Measurements from ENCODE around the gene RALGDS. TPM values are rescaled to one million over a fixed set of nuclear protein-coding genes. Genes with fewer than 3 reads are reported as not detected.

RALGDS gene
- total RNA-seq, 4 donors from 2014 or later = 53.4 to 71.1 (median 55.3) TPM

DNA sequence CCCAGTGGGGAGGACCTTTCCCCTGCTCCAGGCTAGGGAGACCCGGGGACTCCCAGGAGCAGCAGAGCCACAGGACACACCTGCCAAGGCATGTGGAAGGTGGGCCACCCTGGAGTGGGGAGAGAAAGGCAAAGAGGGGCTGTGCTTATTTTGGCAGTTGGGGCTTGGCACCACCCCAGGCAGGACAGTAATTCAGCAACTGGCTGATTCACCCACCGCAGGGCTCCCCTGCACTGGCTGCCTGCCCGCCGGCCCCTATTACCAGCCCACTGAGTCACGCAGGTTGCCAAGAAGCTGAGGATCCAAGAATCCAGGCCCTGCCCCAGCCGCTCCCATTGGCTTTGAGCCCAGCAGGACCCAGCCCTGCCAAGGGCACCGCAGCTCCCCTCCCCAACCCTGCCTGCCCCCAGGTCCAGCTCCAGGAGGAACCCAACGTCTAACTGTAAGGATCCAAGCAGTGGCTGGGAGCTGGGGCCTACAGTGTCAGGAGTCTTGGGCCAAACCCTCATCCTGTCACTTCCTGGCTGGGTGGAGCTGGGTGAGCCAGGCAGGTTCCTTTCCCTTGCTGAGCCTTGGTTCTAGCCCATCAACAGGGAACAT is 14.2 kb upstream of the RALGDS start:
- DNase-seq = no peak
- H3K36me3 ChIP-seq = peaks cover 0 to 11% (median 0%) of the 10 kb centered on the region in 3 donors
- H3K27ac ChIP-seq = peak overlapping the region; percentile 95 to 97 (median 96)
- H3K27me3 ChIP-seq = no peaks in the 10 kb centered on the region
- intact Hi-C loops (cut with DNase I) = no loop called here
- H3K4me3 ChIP-seq = peak overlapping the region in 1 of 4 donors; percentile 16
- peaks cover 62 to 99% (median 70%) of the 10 kb centered on the region in 3 donors for H3K4me1 ChIP-seq
- TF ChIP-seq POLR2A (IDR thresholded peaks at IDR 0.05) = no peak
- TF ChIP-seq, protein P1, sequence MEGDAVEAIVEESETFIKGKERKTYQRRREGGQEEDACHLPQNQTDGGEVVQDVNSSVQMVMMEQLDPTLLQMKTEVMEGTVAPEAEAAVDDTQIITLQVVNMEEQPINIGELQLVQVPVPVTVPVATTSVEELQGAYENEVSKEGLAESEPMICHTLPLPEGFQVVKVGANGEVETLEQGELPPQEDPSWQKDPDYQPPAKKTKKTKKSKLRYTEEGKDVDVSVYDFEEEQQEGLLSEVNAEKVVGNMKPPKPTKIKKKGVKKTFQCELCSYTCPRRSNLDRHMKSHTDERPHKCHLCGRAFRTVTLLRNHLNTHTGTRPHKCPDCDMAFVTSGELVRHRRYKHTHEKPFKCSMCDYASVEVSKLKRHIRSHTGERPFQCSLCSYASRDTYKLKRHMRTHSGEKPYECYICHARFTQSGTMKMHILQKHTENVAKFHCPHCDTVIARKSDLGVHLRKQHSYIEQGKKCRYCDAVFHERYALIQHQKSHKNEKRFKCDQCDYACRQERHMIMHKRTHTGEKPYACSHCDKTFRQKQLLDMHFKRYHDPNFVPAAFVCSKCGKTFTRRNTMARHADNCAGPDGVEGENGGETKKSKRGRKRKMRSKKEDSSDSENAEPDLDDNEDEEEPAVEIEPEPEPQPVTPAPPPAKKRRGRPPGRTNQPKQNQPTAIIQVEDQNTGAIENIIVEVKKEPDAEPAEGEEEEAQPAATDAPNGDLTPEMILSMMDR (IDR thresholded peaks at IDR 0.05) = no peak
- 16% methylated on average over 4 of the region's 8 CpGs; no CpG with 5 or more reads in 1 of the 2 donors for WGBS, 2 donors
- H3K9me3 ChIP-seq = no peaks in the 10 kb centered on the region

DNA sequence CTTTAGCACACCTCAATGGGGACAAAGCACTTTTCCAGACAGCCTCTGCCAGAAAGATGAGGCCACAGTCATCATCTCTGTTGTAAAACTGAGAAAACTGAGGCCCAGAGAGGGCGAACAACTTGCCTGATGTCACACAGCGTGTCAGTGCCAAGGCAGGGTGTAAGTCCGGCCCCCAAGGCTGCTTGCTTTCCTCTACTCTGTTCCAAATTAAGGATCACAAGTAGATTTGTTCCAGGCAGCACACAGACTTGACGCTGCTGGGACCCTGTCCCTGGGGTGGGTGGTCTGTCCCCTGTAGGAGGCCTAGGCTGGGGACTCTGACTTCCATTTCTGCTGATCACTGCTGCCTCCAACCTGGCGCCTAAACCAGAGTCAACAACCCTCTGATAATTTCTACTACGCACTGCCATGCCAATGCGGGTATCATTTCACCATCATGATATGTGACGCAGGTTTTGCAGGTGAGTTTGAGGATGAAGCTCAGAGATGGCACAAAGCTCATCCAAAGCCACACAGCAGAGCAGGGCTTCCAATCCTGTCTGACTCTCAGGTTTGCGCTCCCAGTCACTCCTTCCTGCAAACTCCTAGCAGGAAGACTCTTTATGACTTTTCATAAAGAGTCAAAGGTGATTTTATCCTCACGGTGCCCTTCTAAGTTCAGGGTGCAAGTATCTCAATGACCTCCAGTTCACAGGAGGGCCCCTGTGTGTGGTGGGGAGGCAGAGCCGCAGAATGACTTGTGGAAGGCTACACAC is 13.5 kb upstream of the RALGDS start:
- no peaks in the 10 kb centered on the region for H3K9me3 ChIP-seq
- peak overlapping the region; percentile 95 to 97 (median 96) for H3K27ac ChIP-seq
- DNase-seq = no peak
- no peaks in the 10 kb centered on the region for H3K27me3 ChIP-seq
- peaks cover 68 to 96% (median 70%) of the 10 kb centered on the region in 3 donors for H3K4me1 ChIP-seq
- 53 to 92% methylated on average over 2 to 10 of the region's 11 CpGs for WGBS, 2 donors
- peak overlapping the region in 1 of 4 donors; percentile 16 for H3K4me3 ChIP-seq
- TF ChIP-seq POLR2A (IDR thresholded peaks at IDR 0.05) = no peak
- TF ChIP-seq, protein P1 (IDR thresholded peaks at IDR 0.05) = no peak
- intact Hi-C loops (cut with DNase I) = no loop called here
- H3K36me3 ChIP-seq = peaks cover 0 to 11% (median 0%) of the 10 kb centered on the region in 3 donors

DNA sequence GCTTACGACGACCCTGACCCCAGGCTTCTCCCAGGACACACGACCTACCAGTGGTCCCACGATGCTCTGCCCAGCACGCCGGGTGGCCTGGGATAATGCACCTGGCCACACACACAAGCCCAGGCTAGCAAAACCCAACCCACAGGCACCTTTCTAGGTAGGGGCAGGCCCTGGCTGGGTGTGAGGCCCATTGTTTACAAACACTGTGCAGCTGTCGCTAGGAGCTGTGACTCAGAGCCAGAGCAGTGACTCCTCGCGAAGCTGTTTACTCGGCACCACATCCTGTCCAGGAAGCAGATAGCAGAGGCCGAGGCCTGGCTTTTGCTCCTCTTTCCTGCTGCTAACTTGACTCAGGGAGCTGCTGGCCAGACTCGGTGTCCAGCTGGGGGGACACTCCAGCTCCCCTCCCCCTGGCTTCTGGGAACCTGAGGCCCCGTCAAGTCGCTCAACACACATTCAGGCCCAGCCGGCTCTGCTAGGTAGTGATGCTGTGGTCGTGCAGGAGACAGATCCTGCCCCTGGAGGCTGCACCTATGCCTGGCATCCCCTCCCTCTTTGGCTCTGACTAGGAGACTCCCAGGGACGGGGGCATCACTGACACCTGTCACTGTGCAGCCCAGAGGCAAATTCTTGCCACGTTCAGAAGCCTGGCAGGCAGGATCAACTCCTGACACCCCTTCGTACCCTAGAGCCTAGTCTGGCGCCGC is 12.8 kb upstream of the RALGDS start:
- no peaks in the 10 kb centered on the region for H3K27me3 ChIP-seq
- no peaks in the 10 kb centered on the region for H3K9me3 ChIP-seq
- intact Hi-C loops (cut with DNase I) = no loop called here
- peaks cover 75 to 96% (median 77%) of the 10 kb centered on the region in 3 donors for H3K4me1 ChIP-seq
- peaks cover 0 to 11% (median 0%) of the 10 kb centered on the region in 3 donors for H3K36me3 ChIP-seq
- peak; percentile 66 for DNase-seq
- H3K27ac ChIP-seq = peak overlapping the region; percentile 95 to 97 (median 96)
- WGBS, 2 donors = 4% methylated on average over 8 of the region's 21 CpGs; no CpG with 5 or more reads in 1 of the 2 donors
- peak overlapping the region in 2 of 4 donors; percentile 11 to 24 for H3K4me3 ChIP-seq
- TF ChIP-seq, protein P1 (IDR thresholded peaks at IDR 0.05) = peak in 1 of 6 experiments; percentile 14
- peak in 3 of 4 donors; percentile 41 to 71 (median 48) for TF ChIP-seq POLR2A (IDR thresholded peaks at IDR 0.05)

DNA sequence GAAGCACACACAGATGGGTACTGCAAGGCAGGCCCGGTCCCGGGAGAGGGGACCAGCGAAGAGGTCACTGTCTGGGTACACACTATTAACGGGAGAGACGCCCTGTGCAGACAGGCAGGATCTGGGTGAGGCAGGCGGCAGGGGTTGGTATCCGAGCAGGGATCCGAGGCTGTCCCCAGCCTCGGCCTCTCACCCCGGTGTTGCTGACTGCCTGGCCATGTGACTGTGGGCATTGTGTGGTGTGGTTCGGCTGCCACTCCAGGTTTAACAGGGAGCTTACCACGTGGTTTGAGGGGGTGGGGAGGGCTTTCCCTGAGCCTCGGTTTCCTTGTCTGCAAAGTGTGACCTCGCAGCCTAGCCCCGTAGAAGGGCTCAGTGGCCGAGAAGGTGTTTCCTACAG is 11.1 kb upstream of the RALGDS start:
- intact Hi-C loops (cut with DNase I) = no loop called here
- DNase-seq = no peak
- Histone ChIP-seq H3K4me3 (no peak overlapping the region), H3K27me3 (no peaks in the 10 kb centered on the region), H3K36me3 (peaks cover 0 to 11% (median 0%) of the 10 kb centered on the region in 3 donors), H3K9me3 (no peaks in the 10 kb centered on the region), H3K4me1 (peaks cover 76 to 96% (median 80%) of the 10 kb centered on the region in 3 donors), H3K27ac (peak overlapping the region; percentile 55 to 96 (median 95))
- no peak for TF ChIP-seq POLR2A (IDR thresholded peaks at IDR 0.05)
- TF ChIP-seq, protein P1 (IDR thresholded peaks at IDR 0.05) = no peak
- 63 to 93% methylated on average over 8 to 12 of the region's 16 CpGs for WGBS, 2 donors

All from esophagus squamous epithelium (tissue), 5 donors.